Esophagus squamous epithelium (tissue), 4 donors: ENCODE measurements around the gene LYL1.
A peak's percentile ranks its signal among the peaks of the same experiment; 100 is the strongest.

Experiments used
- POLR2A ChIP-seq, 4 donors: fragments of 450-650 bp; IDR thresholded peaks; one replicate each; pipeline ENCODE4 v1.6.1; 2017; ENCODE audit warnings: antibody characterized with exemption in 4 of 4, mild to moderate bottlenecking in 4 of 4, moderate library complexity in 3 of 4
- TF ChIP-seq, protein P1 (sequence below), 6 experiments: fragments of 450-650 bp in 4 of 6; fragments of 200-600 bp in 2 of 6; sonication (generic) in 2 of 6; IDR thresholded peaks; one replicate each; pipeline ENCODE4 v1.5.1; 2016 to 2019; ENCODE audit warnings: antibody characterized with exemption in 6 of 6, mild to moderate bottlenecking in 4 of 6, moderate library complexity in 4 of 6

DNA sequence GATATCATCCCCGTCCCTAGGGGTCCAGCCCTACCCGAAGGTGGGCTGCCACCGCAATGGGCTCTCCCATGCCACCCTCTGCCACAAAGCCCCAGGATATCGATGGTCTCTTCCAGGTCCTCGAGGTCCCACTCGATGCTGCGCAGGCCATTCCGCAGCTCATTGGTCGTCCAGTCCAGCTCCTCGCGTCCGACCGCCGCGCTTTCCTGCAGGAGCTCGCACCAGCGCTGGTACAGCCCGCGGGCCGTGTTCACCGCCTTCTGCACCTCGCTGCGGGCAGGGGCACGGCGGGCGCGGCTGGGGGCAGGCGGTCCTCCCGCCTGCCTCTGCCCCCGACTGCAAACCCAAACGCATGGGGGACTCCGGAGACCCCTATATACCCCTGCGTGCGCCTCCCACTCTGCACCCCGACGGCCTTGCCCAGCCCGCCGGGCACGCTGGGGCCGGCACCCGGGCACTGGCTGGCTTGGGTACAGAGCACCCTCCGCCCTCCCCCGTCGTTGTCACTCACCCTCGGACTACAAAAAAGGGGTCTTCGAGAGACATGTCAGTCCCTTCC, 47.0 kb upstream of the LYL1 start:
- TF ChIP-seq, protein P1, sequence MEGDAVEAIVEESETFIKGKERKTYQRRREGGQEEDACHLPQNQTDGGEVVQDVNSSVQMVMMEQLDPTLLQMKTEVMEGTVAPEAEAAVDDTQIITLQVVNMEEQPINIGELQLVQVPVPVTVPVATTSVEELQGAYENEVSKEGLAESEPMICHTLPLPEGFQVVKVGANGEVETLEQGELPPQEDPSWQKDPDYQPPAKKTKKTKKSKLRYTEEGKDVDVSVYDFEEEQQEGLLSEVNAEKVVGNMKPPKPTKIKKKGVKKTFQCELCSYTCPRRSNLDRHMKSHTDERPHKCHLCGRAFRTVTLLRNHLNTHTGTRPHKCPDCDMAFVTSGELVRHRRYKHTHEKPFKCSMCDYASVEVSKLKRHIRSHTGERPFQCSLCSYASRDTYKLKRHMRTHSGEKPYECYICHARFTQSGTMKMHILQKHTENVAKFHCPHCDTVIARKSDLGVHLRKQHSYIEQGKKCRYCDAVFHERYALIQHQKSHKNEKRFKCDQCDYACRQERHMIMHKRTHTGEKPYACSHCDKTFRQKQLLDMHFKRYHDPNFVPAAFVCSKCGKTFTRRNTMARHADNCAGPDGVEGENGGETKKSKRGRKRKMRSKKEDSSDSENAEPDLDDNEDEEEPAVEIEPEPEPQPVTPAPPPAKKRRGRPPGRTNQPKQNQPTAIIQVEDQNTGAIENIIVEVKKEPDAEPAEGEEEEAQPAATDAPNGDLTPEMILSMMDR (IDR thresholded peaks at IDR 0.05) = no peak
- TF ChIP-seq POLR2A (IDR thresholded peaks at IDR 0.05) = peak in 1 of 4 donors; percentile 4
